PFSK-1 (cell line): ENCODE results near the gene NTM.

Experiments used
- POLR2AphosphoS5 ChIP-seq: IDR thresholded peaks from 2 replicates; pipeline ENCODE4 v1.6.1; 2012; ENCODE audit warnings: low read depth, mild to moderate bottlenecking, control low read depth, low read length, moderate library complexity
- SIN3A ChIP-seq: IDR thresholded peaks from 2 replicates; pipeline ENCODE4 v1.6.1; 2012; ENCODE audit warnings: mild to moderate bottlenecking, low read length, moderate library complexity, borderline replicate concordance; ENCODE audit not compliant: insufficient read depth

DNA sequence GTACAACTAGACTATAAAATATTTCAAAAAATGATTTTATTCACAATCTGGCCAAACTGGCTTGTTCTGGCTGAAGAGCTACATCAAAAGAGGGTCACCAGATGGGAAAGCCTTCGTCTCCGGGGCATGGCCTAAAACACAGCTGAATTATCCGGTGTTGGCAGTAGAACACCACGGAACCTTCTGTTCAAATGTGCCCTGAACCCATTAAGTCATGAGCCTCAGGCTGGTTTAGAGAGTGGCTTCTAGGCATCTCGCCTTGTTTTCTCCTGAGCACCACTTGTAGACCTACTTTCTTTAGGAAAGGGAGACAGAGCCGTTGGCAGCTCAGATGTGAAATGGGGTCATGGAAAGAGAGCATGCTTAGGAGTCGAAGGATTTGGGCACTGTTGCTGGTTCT lies 890.2 kb downstream of the NTM start:
- no peak for TF ChIP-seq SIN3A
- no peak for TF ChIP-seq POLR2AphosphoS5
